ENCODE data around the gene LTBP1.

GRCh38 chr2:33009249-33009648, 62.5 kb downstream of the LTBP1 start:
- TF ChIP-seq CTCF (IDR thresholded peaks at IDR 0.05) (no peak), EZH2 (IDR thresholded peaks at IDR 0.05; ENCODE audit: borderline replicate concordance, insufficient read depth, low read depth, low read length, poor library complexity, severe bottlenecking) (no peak)
